Subcutaneous abdominal adipose tissue (tissue), 5 donors: ENCODE measurements around the gene MROH8.
A peak's percentile ranks its signal among the peaks of the same experiment; 100 is the strongest.

Experiments
- H3K27ac ChIP-seq: one replicate; pipeline ENCODE4 v1.7.0; 2013; ENCODE audit warnings: low read depth, mild to moderate bottlenecking, inconsistent platforms, low read length, moderate library complexity
- H3K27me3 ChIP-seq, 5 donors: one replicate each; pipeline ENCODE4 v1.7.0; 2013; ENCODE audit warnings: low read length in 5 of 5, inconsistent platforms in 1 of 5; ENCODE audit not compliant: control insufficient read depth in 5 of 5, insufficient read depth in 4 of 5
- H3K36me3 ChIP-seq, 5 donors: one replicate each; pipeline ENCODE4 v1.7.0; 2013; ENCODE audit warnings: low read length in 5 of 5; ENCODE audit not compliant: control insufficient read depth in 5 of 5, insufficient read depth in 5 of 5
- H3K4me1 ChIP-seq, 5 donors: one replicate each; pipeline ENCODE4 v1.7.0; 2013; ENCODE audit warnings: low read length in 5 of 5, mild to moderate bottlenecking in 3 of 5, moderate library complexity in 1 of 5; ENCODE audit not compliant: control insufficient read depth in 5 of 5, insufficient read depth in 5 of 5
- H3K4me3 ChIP-seq, 5 donors: one replicate each; pipeline ENCODE4 v1.7.0; 2013; ENCODE audit warnings: low read length in 5 of 5, low read depth in 1 of 5
- H3K9ac ChIP-seq, 5 donors: one replicate each; pipeline ENCODE4 v1.7.0; 2013; ENCODE audit warnings: low read length in 5 of 5, mild to moderate bottlenecking in 4 of 5, moderate library complexity in 3 of 5
- H3K9me3 ChIP-seq, 5 donors: one replicate each; pipeline ENCODE4 v1.7.0; 2013; ENCODE audit warnings: low read length in 5 of 5; ENCODE audit not compliant: control insufficient read depth in 5 of 5
- donor health status: healthy.
- donor health status: healthy.
- donor health status: healthy.
- donor health status: healthy.
- donor health status: healthy.

Gene MROH8

DNA sequence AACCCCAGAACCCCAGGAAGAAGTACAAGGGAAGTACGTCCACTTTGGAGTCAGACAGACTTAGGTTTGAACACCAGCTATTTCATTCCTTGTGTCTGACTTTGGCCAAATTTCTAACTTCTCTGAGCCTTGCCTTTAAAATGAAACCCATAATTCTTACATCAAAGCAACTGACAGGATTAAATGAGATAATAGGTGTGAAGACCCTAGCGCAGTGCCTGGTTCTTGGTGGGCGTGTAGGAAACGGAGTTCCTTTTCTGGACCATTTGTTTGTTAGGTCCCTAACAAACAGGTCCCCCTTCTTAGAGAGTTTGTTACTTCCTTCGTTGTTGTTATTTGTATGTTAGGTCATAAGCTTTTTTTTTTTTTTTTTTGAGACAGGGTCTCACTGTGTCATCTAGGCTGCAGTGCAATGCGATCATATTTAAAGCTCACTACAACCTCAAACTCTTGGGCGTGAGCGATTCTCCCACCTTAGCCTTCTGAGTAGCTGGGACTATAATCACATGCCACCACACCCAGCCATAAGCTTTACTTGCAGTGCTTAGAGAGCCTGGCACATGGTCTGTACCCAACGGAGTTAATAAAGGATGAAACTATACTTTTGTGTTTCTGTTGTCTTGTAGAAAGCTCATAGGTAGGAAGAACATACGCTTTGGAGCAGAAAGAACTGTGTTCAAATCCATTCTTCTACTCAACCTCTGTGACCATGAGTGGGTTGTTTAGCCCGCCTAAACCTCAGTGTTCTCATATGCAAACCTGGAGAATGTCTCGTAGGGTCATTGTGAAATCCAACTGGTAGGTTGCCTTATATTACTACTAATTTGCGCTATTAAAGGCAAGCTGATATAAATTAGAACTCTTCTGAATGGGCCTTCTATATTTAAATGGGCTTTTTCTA is 21.8 kb upstream of the MROH8 start:
- H3K4me1 ChIP-seq, result peaks cover 0 to 17% (median 5%) of the 10 kb centered on the region in 5 donors
- peak overlapping the region; percentile 64 for H3K27ac ChIP-seq
- no peaks in the 10 kb centered on the region for H3K9me3 ChIP-seq
- peaks cover 14 to 62% (median 51%) of the 10 kb centered on the region in 5 donors for H3K36me3 ChIP-seq
- H3K9ac ChIP-seq, result no peak overlapping the region
- H3K27me3 ChIP-seq, result no peaks in the 10 kb centered on the region
- H3K4me3 ChIP-seq, result no peak overlapping the region

- Histone ChIP-seq H3K27me3 (no peaks in the 10 kb centered on the region), H3K27ac (no peak overlapping the region), H3K4me1 (peaks cover 0 to 17% (median 6%) of the 10 kb centered on the region in 5 donors), H3K9ac (no peak overlapping the region), H3K9me3 (no peaks in the 10 kb centered on the region), H3K4me3 (no peak overlapping the region), H3K36me3 (peaks cover 7 to 54% (median 47%) of the 10 kb centered on the region in 5 donors)
Observed at GRCh38 chr20:37200376-37200775, 21.0 kb upstream of the MROH8 start.

DNA sequence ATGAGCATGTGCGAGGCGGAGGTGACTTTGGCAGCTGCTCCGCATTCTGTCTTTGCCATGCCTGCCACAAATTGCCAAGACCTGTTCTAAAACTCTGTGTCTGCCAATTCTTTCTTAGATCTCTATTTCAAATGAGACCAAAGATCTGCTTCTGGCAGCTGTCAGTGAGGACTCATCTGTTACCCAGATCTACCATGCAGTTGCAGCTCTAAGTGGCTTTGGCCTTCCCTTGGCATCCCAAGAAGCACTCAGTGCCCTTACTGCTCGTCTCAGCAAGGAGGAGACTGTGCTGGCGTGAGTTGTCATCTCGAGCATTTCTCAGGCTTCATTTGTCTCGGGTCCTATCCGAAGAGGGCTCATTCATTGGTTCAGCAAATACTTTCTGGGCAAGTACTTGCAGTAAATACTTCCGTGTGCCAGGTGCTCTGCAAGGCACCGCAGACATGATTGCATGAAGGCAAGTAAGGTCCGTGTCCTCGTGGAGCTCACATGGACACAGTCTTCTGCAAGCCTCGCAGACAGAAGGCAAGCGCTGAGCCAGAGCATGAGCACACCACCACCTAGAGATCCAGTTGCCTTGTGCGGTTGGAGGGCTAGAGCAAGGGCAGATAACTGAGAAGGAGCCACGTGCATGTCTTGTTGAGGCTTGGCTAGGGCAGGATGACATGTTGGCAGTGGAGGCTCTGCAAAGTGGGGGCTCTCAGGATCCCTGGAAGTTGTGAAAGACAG is 19.7 kb upstream of the MROH8 start:
- H3K9me3 ChIP-seq, result no peaks in the 10 kb centered on the region
- no peak overlapping the region for H3K9ac ChIP-seq
- H3K27ac ChIP-seq, result no peak overlapping the region
- no peak overlapping the region for H3K4me3 ChIP-seq
- H3K27me3 ChIP-seq, result no peaks in the 10 kb centered on the region
- peaks cover 0 to 17% (median 11%) of the 10 kb centered on the region in 5 donors for H3K4me1 ChIP-seq
- H3K36me3 ChIP-seq, result peaks cover 0 to 41% (median 34%) of the 10 kb centered on the region in 5 donors

- peak overlapping the region in 1 of 5 donors; percentile 23 for H3K9ac ChIP-seq
- no peak overlapping the region for H3K27ac ChIP-seq
- peaks cover under 1 to 25% (median 17%) of the 10 kb centered on the region in 5 donors for H3K36me3 ChIP-seq
- no peaks in the 10 kb centered on the region for H3K27me3 ChIP-seq
- H3K9me3 ChIP-seq, result no peaks in the 10 kb centered on the region
- H3K4me3 ChIP-seq, result no peak overlapping the region
- H3K4me1 ChIP-seq, result peaks cover 0 to 39% (median 14%) of the 10 kb centered on the region in 5 donors
Observed at GRCh38 chr20:37194621-37195417, 15.5 kb upstream of the MROH8 start.

- H3K27ac ChIP-seq, result no peak overlapping the region
- H3K27me3 ChIP-seq, result no peaks in the 10 kb centered on the region
- peaks cover 6 to 19% (median 10%) of the 10 kb centered on the region in 5 donors for H3K36me3 ChIP-seq
- no peaks in the 10 kb centered on the region for H3K9me3 ChIP-seq
- peaks cover 0 to 43% (median 18%) of the 10 kb centered on the region in 5 donors for H3K4me1 ChIP-seq
- H3K4me3 ChIP-seq, result no peak overlapping the region
- no peak overlapping the region for H3K9ac ChIP-seq
Observed at GRCh38 chr20:37193821-37194220, 14.5 kb upstream of the MROH8 start.

DNA sequence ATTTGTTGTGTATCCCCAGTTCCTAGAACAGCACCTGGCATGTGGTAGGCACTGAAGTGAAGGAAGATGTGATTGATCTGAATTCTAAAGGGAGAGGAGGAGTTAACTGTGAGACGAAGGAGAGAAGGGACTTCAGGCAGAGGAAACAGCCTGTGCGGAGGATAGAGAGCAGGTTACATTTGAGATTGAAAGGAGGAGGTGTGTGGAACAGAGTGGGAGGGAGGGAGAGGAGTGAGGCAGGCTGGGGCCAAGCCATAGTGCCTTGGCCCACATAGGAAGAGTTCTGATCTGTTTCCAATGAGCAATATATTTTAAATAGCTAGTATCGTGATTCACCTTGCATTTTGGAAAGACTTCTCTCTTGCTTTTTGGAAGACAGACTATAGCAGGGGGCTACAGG is 13.9 kb upstream of the MROH8 start:
- Histone ChIP-seq H3K27ac (no peak overlapping the region), H3K4me1 (peaks cover 0 to 43% (median 18%) of the 10 kb centered on the region in 5 donors), H3K9ac (no peak overlapping the region), H3K4me3 (no peak overlapping the region), H3K36me3 (peaks cover 4 to 18% (median 6%) of the 10 kb centered on the region in 5 donors), H3K9me3 (no peaks in the 10 kb centered on the region), H3K27me3 (no peaks in the 10 kb centered on the region)

DNA sequence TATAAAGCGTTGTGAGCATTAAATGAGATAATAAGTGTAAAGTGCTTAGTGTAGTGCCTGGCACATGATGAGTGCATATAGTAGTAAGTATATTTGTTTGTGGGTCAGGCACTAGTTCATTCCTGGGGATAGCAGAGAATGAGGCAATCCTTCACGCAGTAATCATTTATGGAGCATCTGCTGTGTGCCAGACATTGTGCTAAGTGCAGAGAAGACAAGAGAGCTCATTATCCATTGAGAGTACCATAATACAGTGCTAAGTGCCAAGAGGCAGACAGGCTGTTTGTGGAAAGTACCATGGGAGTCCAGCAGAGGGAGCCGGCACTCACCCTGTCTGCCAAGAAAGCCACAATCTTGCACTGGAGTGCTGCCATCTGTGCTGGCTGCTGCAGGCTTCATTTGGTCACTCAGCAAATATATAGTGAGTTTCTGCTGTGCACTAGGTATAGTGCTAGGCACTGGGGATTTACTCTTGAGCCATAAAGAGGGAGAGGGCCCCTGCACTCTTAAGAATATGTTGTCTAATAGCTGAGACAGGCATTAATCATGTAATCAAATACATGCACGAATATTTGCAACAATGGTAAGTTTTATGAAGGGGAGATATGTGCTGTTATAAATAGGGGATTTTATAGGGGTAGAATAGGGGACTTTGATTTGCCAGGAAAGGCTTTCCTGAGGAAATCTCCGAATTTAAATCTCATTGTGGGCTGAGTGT is 12.9 kb upstream of the MROH8 start:
- Histone ChIP-seq H3K27ac (no peak overlapping the region), H3K9me3 (no peaks in the 10 kb centered on the region), H3K27me3 (no peaks in the 10 kb centered on the region), H3K4me1 (peaks cover 0 to 43% (median 18%) of the 10 kb centered on the region in 5 donors), H3K36me3 (peaks cover 0 to 17% (median 6%) of the 10 kb centered on the region in 5 donors), H3K4me3 (no peak overlapping the region), H3K9ac (no peak overlapping the region)

GRCh38 chr20:37190354-37191112 is 11.2 kb upstream of the MROH8 start:
- H3K9me3 ChIP-seq, result no peaks in the 10 kb centered on the region
- H3K27me3 ChIP-seq, result no peaks in the 10 kb centered on the region
- no peak overlapping the region for H3K4me3 ChIP-seq
- H3K36me3 ChIP-seq, result peaks cover 12 to 27% (median 14%) of the 10 kb centered on the region in 5 donors
- peaks cover 0 to 49% (median 20%) of the 10 kb centered on the region in 5 donors for H3K4me1 ChIP-seq
- H3K9ac ChIP-seq, result peak overlapping the region in 1 of 5 donors; percentile 26
- no peak overlapping the region for H3K27ac ChIP-seq
